B cell (primary cell): Measurements from ENCODE around the gene PRAMEF2.
"Not testable (repeated sequence)": the region's sequence is repeated elsewhere in the genome, so short reads cannot be mapped to it uniquely, and the experiment has no call there.

Experiments
- CTCF ChIP-seq: fragments of 200-600 bp; IDR thresholded peaks from one replicate; pipeline ENCODE4 v1.8.0; 2022; ENCODE audit warnings: antibody characterized with exemption, mild to moderate bottlenecking
- EZH2 ChIP-seq: IDR thresholded peaks from 2 replicates; pipeline ENCODE4 v1.6.1; 2012; ENCODE audit warnings: borderline replicate concordance, low read depth, mild to moderate bottlenecking, moderate library complexity, low read length; ENCODE audit not compliant: insufficient read depth, poor library complexity, severe bottlenecking

GRCh38 chr1:12819061-12819460 lies 37.8 kb upstream of the PRAMEF2 start:
- not testable (repeated sequence) for TF ChIP-seq CTCF, EZH2
